SKM-1 treated with dmso at 0.1 percent for 144 hours (cell line): ENCODE results near the gene COPS9.

Source experiments
- DNase-seq: peaks from one replicate; lab custom pipeline; 2025; ENCODE audit not compliant: unreplicated experiment; lab: John Stamatoyannopoulos, UW

Gene COPS9

DNA sequence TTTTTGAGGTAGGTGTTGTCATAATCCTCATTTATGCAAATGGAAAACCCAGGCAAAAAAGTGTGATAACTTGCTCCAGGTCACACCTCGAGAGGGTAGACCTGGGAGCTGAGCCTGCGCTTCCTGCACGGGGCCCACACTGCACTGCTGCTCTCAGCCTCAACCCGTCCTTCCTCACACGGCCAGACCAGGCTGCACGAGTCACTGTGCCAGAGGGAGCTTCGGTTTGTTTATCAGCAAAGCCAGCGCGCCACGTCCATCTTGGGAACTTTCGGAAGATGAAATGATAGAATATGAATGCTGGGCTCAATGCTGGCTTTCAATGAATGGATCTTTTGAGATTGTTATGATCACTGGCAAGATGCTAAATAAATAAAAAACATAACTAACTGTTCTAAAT lies 14.4 kb downstream of the COPS9 start:
- DNase-seq = no peak

DNA sequence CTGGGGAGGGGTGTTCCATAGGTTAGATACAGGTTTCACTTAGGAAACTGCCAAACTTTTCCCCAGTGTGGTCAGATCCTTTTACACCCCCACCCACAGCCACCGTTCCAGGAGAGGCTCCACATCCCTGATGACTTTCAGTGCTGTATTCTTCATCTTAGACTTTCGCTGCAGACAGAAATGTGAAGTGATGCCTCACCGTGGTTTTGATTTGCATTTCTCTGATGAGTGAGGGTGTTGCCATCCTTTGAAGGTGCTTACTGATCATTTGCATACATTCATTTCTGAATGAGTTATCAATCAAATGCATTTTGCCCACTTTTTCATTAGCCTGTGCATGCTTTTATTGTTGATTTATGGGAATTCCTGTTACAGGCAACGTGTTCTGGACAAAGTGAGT lies 14.9 kb downstream of the COPS9 start:
- DNase-seq = no peak

DNA sequence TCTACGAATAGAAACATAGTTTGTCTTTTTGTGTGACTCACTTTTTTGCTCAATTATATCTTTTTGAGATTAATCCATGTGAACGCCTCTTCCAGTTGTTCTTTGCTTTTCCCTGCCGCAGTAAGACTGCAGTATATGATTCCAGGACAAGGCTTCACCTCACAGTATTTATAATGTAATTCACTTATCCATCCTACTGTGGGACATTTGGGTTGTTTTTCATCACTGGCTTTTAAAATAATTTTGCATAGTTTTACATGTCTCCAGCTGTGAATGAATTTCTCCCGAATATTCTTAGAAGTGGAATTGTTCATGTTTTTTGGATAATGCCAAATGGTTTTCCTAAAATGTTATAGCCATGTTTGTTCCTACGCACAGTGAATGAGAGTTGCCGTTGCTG lies 21.9 kb downstream of the COPS9 start:
- DNase-seq = no peak

DNA sequence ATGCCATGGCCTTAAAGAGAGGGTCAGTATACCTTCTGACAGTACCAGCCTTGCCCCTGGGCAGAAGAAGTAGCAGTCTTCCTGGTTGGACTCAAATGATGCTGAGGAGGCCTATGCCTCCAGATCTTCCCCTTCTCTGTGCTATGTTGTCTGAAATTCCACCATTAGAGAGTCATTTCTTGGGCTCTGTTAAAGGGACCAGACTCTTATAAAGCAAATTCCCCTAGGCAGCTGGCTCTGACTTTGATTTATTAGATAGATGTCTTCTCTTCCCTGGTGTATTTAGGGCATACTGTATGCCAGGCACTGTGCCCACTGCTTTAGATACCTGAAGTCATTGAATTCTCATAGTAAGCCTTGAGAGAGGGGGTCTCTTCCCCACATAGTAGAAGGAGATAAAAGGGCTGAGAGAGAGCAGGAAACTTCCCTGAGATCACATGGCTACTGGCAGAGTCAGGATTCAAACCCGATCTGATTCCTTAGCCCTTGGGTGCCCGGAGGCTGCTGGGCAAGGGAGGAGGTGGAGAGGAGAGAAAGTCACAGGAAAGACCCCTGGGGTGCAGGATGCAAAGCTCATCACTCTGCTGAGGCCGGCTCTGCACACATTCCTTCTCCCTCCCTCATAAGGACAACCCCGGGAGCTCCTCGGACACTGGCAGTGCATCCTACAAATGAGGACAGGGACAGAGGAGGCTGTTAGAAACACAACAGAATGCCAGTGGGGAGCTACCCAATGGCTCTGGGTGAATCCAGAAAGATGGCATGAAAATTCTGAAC lies 23.0 kb downstream of the COPS9 start:
- DNase-seq = no peak

DNA sequence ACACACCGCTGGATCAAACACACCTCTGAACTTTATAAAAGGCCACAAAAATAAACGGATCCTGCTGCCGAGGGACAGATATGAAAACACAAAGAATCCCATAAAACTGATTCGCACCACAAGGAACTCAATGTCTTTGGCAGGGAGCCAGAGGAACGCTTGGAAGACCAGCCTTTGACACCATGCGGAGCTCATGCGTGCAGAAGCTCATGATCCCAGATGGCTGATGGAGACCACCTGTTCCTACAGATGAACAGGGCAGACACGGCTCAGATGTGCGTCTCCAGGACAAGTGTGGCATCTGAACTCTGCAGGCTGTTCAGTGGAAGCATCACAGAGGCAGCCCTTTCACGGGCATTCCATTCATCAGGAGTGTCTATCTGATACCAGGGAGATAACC lies 24.9 kb downstream of the COPS9 start:
- no peak for DNase-seq

DNA sequence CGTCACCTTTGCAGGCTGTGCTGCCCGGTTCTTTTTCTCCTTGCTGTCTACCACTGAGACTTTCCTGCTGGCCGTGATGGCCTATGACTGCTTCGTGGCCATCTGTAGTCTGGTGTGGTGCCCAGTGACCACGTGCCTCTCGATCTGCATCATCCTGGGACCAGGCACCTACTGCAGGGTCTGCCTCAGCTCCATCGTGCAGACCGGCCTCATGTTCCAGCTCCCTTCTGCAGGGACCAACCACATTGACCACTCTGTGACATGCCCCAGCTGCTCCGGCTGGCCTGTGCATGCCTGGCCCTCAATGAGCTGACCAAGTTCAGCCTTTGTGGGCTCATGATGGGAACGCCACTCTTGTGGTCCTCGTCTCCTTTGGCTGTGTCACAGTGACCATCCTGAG lies 26.7 kb downstream of the COPS9 start:
- no peak for DNase-seq

DNA sequence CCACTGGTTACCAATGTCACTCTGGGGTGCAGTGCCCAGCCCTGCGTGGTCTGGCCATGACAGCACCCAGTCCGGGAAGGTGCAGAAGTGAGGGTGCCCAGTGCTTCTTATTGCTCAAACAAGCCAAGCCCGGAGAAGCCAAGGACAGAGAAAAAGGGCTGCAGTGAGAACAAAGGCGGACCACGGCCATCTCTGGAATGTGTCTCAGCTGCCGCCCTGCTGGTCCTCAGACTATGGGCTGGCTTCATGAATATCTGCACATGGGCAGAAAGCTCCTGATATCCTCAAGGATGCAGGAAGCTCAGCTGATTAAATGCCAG lies 28.7 kb downstream of the COPS9 start:
- DNase-seq = no peak

DNA sequence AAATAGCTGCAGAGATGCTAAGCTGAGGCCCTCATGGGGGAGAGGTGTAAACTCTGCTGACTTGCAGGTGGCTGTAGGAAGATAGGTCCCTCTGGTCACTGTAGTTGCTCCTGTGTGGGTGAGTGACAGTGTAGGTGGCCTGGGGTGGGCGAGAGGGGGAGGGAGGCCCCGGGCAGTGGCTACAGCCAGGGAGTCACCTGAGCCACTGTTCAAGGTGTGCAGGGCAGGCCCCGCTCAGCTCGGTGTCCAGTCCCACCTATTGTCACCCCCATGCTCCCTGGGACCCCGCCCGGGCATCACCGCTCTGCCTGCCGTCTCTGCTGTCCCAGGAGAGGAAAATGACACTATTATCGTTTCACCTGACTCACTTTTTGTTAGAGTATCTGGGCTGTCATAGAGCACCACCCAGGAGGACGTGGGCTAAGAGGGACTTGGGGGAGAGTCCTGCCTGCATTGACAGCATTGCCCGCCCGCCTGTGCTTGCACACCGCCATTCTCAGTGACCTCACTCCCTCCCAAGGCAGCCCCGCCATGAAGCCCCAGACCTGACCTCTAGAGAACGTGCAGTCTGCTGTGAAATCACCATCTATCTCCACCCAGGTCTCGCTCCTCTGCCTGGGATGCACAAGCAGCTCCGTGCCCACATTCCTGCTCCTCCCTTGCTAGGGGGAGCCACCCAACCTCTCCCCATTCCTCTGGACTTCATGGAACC lies 29.2 kb downstream of the COPS9 start:
- no peak for DNase-seq

DNA sequence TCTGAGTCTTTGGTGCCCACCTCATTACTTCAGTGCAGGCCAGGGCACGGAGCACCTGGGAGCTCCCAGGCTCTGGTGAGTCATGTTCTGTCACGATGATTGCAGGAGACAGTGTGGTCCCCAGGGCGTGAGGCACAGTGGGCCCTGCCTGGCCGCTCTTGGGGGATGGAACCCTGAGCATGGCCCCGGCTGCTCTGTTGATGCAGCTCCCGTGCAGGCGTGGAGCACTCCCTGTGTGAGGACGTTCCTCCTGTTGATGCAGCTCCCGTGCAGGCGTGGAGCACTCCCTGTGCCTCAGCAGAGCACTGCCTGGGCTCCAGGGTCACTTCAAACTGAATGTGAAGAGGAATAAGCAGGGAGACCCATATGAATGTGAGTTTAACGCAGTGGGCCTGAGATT lies 30.1 kb downstream of the COPS9 start:
- DNase-seq = no peak

DNA sequence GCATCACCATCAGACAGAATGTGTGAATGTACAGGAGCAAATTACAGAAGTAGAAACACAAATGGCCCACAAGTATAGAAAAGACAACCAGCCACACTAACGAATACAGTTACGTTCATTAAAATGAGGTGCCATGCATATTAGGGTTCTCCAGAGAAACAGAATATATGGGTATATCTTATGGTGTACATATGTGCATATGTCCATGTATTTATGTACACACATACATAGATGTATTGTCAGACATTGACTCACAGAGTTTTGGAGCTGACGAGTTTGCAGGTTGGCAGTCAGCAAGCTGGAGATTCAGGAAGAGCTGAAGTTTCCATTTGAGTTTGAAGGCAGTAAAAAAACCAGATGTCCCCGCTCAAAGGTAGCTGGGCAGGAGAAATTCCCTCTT lies 33.0 kb downstream of the COPS9 start:
- no peak for DNase-seq

DNA sequence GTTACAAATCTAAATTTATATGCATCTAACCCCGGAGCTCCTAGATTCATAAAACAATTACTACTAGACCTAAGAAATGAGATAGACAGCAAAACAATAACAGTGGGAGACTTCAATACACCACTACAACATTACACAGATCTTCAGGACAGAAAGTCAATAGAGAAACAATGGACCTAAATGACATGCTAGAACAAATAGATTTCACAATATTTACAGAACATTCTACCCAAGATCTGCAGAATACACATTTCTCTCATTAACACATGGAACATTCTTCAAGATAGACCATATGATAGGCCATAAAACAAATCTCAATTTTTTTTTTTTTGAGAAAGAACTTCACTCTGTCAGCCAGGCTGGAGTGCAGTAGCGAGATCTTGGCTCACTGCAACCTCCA lies 37.8 kb downstream of the COPS9 start:
- no peak for DNase-seq

DNA sequence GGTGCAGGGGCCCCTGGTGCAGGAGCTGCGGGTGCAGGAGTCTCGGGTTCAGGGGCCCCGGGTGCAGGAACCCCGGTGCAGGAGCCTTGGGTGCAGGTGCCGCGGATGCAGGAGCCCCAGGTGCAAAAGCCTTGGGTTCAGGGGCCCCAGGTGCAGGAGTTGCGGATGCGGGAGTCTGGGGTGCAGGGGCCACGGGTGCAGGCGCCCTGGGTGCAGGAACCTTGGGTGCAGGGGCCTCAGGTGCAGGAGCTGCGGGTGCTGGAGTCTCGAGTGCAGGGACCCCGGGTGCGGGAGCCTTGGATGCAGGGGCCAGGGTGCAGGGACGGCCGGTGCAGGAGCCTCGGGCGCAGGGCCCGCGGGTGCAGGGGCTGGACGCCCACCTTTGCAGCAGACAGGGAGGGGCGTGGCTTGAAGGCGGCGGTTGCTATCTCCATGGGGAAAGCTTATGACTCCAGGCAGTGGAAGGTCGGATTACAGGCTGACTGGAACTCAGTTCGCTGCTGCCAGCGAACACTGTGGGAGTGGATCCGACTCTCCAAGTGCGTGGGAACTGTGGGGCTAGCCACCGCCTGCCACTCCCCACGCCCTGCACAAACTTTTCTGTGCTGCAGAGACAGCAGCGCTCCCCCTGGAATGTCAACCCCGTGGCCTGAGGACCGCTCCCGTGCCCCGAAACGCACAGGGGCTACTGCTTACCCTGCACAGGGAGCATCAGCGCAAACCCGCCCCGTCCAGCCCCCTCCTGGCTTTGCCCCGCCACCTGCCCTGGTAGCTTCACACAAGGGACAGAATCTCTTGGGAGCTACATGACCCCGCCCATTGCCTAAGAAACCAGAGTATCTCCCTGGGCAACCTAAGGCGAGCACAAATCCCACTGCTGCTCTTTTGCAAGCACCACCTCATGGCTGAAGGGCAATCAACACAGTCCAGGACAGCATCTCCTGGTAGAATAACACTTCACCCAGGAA lies 40.3 kb downstream of the COPS9 start:
- no peak for DNase-seq

DNA sequence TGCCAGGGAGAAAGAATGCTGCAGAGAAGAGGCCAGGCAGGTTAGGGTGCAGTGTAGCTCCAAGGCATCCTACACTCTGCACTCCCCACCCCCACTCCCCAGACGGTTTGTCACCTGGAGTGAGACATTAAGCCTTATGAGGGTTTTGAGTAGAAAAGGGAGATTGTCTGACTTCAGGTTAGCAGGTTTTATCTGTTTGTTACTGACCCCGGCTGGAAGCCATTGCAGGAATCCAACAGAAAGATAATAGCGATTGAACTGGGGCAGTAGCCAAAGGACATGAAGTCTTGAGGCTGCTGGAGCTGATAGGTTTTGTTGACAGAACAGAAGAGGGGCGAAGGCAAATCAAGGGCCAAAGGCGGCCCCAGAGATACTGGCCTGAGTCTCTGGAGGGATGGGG lies 46.8 kb downstream of the COPS9 start:
- DNase-seq = no peak

DNA sequence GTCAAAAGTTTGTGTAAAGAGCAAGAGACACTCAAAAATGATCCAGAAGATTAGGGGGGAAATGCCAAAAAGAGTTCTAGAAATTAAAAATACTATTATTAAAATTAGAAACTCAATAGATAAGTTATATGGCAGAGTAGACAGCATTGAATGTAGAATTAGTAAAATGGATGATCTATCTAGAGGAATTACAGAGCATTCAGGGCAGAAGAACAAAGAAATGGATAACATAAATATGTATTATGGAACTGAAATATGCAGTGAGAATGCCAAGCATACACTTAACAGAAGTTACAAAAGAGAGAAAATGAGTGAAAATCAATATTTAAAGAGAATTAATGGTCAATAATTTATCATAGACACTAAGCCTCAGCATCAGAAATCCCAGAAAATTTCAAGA lies 49.5 kb downstream of the COPS9 start:
- DNase-seq = no peak
